Right cardiac atrium (tissue), 5 donors: Measurements from ENCODE around the gene ZFYVE21. TPM values are rescaled to one million over a fixed set of nuclear protein-coding genes. Genes with fewer than 3 reads are reported as not detected.

Source experiments
- ATAC-seq, 2 donors: fragments of 200-7000 bp; cut with Tn5 transposase; one replicate each; pipeline versions ENCODE4 v1.8.0 to v1.9.1; 2020; ENCODE audit warnings: moderate library complexity in 2 of 2, mild to moderate bottlenecking in 1 of 2
- DNase-seq, 3 donors: peaks; one replicate each; pipeline ENCODE4 v3.0.0-alpha.2; 2020
- H3K27ac ChIP-seq: one replicate; pipeline ENCODE4 v1.5.1; 2013; ENCODE audit warnings: mild to moderate bottlenecking, low read length, control low read depth, moderate library complexity
- H3K27me3 ChIP-seq: one replicate; pipeline ENCODE4 v1.6.1; 2013; ENCODE audit not compliant: control insufficient read depth, insufficient read depth
- H3K4me1 ChIP-seq: one replicate; pipeline ENCODE4 v1.6.1; 2013; ENCODE audit warnings: low read length; ENCODE audit not compliant: control insufficient read depth, insufficient read depth
- H3K4me3 ChIP-seq: one replicate; pipeline ENCODE4 v1.5.1; 2013; ENCODE audit warnings: low read length, control low read depth
- H3K9me3 ChIP-seq: one replicate; pipeline ENCODE4 v1.6.1; 2013; ENCODE audit warnings: low read length; ENCODE audit not compliant: control insufficient read depth
- WGBS: extraction: QIAGEN DNeasy Blood & Tissue Kit; methylation state at CpG from one replicate; pipeline ENCODE4 v1.1.7; 2013; 5-methylcytosine and 5-hydroxymethylcytosine counted together
- intact Hi-C, 4 donors: fragments of 100-400 bp; cut with DNase I; formaldehyde crosslinking; loops; one replicate each; pipeline versions ENCODE4 v1.11.0 to v1.14.0; 2022 to 2023
- polyA plus RNA-seq: library from polyadenylated mRNA; stranded (reverse); fragments of 200-250 nt; gene quantifications from one replicate; pipeline ENCODE4 v1.2.3, GENCODE V29; 2013
- total RNA-seq, 4 donors: library from RNA; stranded (reverse); fragmentation: NEBNext Ultra II Directional; extraction: Animal tissue kit (Norgen Biotek cat#: 25700); gene quantifications; one replicate each; pipeline ENCODE4 v1.2.1, GENCODE V29; 2021
- donor health status: healthy with polysubstance abuse.
- donor health status: DM: no; HTN: yes; CAD: no.
- donor health status: DM: no; HTN: no; CAD: no.
- donor health status: DM: no; HTN: yes; CAD: no; lungs with severe emphysema.
- donor health status: DM: yes; HTN: yes; CAD: no.

Gene ZFYVE21
- total and polyA plus RNA-seq, 5 donors, result 42.0 to 66.8 (median 59.7) TPM

DNA sequence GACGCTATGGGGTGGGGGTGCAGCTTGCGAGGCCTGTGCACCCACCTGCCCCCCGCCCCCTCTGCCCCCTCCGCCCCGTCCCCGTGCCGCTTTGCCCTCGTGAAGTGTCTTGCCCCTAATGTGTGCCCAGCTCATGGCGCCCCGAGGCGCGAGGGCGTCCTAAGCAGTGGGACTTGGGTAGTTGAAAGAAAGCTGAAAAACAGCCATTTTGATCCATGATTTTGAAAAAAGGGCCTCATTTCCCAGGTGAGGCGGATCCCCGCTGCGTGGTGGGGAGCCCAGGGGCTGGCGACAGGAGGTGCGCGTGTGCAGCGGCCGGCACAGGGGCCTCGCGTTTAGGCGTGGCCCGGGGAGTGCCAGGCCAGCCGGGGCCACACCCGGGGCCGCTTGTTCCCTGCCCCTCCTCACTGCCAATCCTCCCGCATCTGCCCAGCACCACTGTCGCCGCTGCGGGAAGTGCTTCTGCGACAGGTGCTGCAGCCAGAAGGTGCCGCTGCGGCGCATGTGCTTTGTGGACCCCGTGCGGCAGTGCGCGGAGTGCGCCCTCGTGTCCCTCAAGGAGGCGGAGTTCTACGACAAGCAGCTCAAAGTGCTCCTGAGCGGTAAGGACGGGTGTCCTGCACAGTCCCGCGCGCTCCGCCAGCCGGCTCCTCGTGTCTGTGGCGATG lies 11.8 kb downstream of the ZFYVE21 start:
- Histone ChIP-seq H3K27me3 (no peaks in the 10 kb centered on the region), H3K9me3 (no peaks in the 10 kb centered on the region), H3K4me1 (peaks cover 8% of the 10 kb centered on the region), H3K27ac (no peak overlapping the region), H3K4me3 (no peak overlapping the region)
- 82% methylated on average over 53 of the region's 53 CpGs for WGBS
- intact Hi-C loops, result no loop called here
- peak in 2 of 3 donors; percentile 58 to 59 for DNase-seq
- ATAC-seq, result no peak

DNA sequence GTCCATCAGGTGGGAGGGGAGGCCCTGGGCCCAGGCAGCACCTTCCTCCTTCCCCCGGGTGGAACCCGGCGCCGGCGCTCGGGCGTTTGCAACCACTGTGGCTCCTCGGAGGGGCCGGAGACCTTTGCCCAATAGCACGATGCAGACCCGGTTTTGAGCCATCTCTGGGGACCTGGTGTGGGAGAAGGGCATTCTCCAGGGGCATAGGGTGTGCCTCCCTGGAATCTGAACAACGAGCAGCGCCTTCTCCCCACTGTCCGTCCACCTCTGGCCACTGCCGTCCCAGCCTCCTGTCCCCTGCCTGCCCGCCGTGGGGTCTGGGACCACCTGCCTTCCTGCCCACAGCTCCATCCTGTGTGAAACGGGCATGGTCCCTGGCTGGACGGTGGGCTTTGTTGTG lies 12.5 kb downstream of the ZFYVE21 start:
- Histone ChIP-seq H3K4me3 (no peak overlapping the region), H3K27ac (no peak overlapping the region), H3K27me3 (no peaks in the 10 kb centered on the region), H3K9me3 (no peaks in the 10 kb centered on the region), H3K4me1 (peaks cover 4% of the 10 kb centered on the region)
- 94% methylated on average over 19 of the region's 19 CpGs for WGBS
- ATAC-seq, result no peak
- DNase-seq, result no peak
- intact Hi-C loops, result no loop called here

DNA sequence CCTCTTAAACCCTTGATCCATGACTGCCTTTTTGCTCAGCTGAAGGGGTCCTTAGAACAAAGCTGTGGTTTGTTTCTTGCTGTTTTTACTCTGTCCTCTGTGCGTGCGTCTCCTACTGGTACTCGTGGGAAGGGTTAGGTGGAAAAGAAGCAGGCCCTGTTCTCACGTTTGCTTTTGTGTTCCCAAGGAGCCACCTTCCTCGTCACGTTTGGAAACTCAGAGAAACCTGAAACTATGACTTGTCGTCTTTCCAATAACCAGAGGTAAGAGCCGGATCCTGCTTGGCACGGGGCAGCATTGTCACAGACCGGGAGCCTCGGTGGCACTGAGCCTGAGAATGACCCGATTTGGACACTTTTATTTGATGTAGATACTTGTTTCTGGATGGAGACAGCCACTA lies 13.1 kb downstream of the ZFYVE21 start:
- Histone ChIP-seq H3K4me3 (no peak overlapping the region), H3K27ac (no peak overlapping the region), H3K4me1 (peaks cover 2% of the 10 kb centered on the region), H3K27me3 (no peaks in the 10 kb centered on the region), H3K9me3 (no peaks in the 10 kb centered on the region)
- DNase-seq, result no peak
- intact Hi-C loops, result no loop called here
- ATAC-seq, result no peak
- 71% methylated on average over 12 of the region's 12 CpGs for WGBS

DNA sequence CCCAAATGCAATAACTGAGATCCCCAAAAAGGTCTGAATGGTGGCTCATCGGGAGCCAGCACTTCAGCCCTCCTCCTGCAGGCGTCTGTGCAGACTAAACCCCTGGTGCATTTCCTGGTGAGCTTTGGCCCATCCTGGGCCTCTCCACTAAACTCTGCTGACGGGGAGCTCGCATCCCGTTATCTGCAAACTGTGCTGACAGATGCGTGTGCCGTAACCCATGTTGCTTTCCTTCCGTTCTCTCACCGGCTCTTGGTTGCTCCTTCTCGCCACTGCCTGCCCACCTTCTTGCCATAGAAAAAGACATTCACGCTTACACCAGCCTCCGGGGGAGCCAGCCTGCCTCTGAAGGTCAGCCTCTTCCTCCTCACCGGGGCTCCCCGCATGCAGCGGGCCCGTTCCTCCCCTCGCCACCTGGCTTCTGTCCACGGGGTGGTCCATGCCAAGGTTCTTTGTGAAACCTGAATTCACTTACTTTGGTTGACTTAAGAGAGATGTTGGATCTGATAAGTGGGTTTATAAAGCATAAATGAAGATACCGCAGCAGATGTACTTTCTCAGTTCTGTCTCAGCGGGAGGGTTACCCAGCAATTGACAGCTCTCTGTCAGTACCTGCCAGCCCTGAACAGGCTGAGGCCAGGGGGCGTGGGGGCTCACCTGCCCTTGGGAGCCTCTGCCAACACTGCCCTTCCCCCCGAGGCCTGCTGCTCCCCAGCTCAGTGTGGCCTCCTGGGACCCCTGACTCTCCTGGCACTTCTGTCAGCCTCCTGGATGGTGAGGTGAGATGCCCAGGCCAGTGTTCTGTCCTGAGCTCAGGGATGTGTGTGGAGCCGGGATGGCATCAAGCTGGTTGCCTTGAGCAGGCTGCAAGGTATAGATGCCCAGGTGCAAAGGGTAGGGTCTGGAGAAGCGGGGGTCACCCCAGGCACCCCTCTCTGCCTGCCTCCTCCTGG lies 14.2 kb downstream of the ZFYVE21 start:
- 67% methylated on average over 24 of the region's 24 CpGs for WGBS
- Histone ChIP-seq H3K4me1 (no peaks in the 10 kb centered on the region), H3K9me3 (no peaks in the 10 kb centered on the region), H3K4me3 (no peak overlapping the region), H3K27ac (no peak overlapping the region), H3K27me3 (no peaks in the 10 kb centered on the region)
- peak; percentile 0 to 12 for ATAC-seq
- intact Hi-C loops, result no loop called here
- DNase-seq, result no peak

DNA sequence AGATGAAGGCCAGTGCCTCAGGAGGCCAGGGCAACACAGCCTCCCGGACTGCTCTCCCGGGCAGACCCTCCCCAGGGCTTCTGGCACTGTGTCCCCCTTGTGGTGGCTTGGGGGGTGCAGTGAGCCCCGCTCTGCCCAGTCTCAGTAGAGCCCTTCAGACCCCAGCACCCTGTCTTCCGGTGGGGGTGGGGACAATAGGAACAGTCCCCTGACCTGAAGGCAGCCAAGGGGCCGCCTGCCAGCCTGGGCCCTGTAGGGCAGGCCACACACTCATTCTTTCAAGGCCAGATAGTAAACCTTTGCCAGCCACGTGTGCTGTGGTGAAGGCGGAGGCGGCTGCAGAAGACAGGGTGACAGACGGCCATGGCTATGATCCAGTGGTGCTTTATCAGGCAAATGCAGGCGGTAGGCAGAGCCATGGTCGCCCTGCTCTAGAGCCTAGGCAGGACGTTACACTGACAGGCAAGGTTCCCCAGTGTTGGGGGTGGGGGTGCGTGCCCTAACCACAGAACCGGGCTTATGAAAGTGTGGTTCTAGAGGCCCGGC lies 15.0 kb downstream of the ZFYVE21 start:
- Histone ChIP-seq H3K9me3 (no peaks in the 10 kb centered on the region), H3K4me1 (no peaks in the 10 kb centered on the region), H3K27me3 (no peaks in the 10 kb centered on the region), H3K4me3 (no peak overlapping the region), H3K27ac (no peak overlapping the region)
- ATAC-seq (peak; percentile 56 to 73), DNase-seq (peak; percentile 51 to 83 (median 80))
- 66% methylated on average over 15 of the region's 15 CpGs for WGBS
- intact Hi-C loops, result no loop called here

DNA sequence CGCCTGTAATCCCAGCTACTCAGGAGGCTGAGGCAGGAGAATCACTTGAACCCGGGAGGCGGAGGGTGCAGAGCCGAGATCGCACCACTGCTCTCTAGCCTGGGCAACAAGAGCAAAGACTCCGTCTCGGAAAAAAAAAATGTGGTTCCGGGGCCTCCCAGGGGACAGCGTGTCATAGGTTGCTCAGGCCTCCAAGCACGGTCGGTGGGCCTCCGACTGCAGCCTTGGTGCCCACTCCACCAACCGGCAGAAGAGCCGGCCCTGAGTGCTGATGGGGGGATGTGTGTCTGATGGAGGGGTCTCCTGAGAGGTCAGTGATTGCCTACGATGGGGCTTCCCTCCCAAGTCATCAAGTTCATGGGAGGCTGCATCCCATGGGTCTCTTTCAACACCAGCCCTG lies 15.9 kb downstream of the ZFYVE21 start:
- DNase-seq (no peak), ATAC-seq (no peak)
- Histone ChIP-seq H3K27me3 (no peaks in the 10 kb centered on the region), H3K4me1 (peaks cover 3% of the 10 kb centered on the region), H3K9me3 (no peaks in the 10 kb centered on the region), H3K27ac (no peak overlapping the region), H3K4me3 (no peak overlapping the region)
- 88% methylated on average over 15 of the region's 15 CpGs for WGBS
- intact Hi-C loops, result no loop called here

DNA sequence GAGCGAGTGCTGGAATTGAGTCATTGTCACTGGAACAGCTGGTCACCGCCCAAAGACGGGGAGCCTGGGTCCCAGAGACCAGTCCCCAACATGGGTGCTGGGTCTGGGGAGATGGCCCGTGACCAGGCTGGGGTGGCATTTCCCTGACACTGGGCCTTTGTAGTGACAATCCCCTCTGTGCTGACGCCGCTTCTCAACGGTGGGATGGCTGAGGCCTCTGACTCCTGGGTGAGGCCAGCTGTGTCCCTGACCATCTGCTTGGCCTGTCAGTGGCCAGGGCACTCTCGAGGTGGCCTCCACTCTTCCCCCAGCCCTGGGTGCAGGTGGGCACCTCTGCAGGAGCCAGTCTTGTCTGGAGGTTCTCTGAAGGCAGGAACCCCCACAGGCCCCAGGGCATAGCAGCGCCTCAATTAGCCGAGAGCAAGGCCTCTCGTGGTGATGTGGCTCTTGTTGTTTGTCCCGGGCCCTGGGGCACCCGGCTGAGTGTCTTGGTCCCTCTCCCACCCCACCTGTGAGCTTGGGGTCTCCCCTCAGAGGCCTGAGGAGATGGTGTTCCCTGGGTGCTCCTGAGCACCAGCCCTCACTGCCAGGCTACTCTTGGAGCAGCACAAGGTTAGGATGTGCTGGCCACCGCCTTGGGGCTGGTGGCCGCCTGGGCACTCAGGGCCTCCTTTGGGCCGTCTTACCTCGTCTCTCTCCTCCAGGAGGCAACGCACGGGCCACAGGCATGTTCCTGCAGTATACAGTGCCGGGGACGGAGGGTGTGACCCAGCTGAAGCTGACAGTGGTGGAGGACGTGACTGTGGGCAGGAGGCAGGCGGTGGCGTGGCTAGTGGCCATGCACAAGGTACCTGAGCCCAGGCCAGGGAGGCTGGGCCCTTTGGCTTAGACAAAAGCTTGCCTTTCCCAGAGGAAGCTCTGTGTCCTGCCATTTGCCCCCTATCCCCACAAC lies 16.6 kb downstream of the ZFYVE21 start:
- Histone ChIP-seq H3K9me3 (no peaks in the 10 kb centered on the region), H3K27me3 (no peaks in the 10 kb centered on the region), H3K4me1 (peaks cover 3% of the 10 kb centered on the region), H3K4me3 (no peak overlapping the region), H3K27ac (no peak overlapping the region)
- 89% methylated on average over 24 of the region's 24 CpGs for WGBS
- peak in 1 of 2 donors; percentile 1 for ATAC-seq
- intact Hi-C loops, result no loop called here
- no peak for DNase-seq

DNA sequence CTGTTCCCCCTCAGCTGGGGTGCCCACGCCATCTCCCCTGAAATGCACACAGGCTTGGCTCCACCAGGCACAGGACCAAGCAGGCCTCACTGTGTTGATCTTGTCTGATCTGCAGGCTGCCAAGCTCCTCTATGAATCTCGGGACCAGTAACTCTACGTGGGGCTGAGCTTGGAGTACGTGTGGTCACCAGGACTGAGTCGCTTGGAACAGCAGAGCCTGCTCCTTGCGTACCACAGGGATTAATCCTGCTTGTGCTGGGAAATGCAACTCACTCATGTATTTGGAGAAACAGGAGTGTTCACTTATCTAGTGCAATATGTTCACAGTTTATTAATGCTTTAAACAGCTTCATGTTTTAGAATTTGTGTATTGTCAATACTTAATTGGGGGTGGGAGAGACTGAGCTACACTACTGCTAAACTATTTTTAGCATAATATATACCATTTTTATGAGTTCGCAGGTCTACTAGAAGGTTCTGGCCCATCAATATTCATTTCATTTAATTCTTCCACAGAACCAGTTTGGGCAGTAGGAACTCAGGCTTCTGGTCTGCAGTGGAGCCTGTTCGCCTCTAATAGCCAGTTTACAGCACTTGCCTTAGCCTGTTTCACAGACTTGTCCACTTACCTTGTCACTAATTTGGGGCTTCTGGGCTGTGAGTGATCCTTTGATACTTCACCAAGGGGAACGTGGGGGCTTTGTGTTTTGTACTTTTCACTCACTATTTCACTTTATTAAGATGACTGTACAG lies 17.4 kb downstream of the ZFYVE21 start:
- intact Hi-C loops, result no loop called here
- H3K27ac ChIP-seq, result no peak overlapping the region
- no peak overlapping the region for H3K4me3 ChIP-seq
- no peak for DNase-seq
- WGBS, result 80% methylated on average over 9 of the region's 9 CpGs
- H3K9me3 ChIP-seq, result no peaks in the 10 kb centered on the region
- H3K4me1 ChIP-seq, result peaks cover 3% of the 10 kb centered on the region
- no peaks in the 10 kb centered on the region for H3K27me3 ChIP-seq
- no peak for ATAC-seq

DNA sequence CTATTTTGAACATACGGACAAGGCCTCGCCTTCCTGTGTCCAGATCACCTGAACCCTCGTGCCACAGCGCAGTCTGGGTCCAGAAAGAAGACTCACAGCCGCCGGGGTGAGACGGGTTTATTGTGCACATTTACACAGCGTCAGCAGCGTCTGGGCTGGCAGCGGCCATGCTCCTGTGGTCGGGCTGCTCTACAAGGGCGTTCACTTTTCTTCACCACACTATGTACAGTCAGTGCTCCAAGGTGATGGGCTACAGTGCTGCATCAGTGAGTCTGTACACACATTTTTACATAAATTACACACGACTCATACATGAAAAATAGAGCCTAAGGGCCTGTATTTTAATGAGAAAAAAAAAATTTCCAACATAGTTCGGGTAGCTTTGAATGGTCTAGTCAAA lies 18.0 kb downstream of the ZFYVE21 start:
- ATAC-seq (no peak), DNase-seq (no peak)
- Histone ChIP-seq H3K4me3 (no peak overlapping the region), H3K27me3 (no peaks in the 10 kb centered on the region), H3K4me1 (peaks cover 3% of the 10 kb centered on the region), H3K9me3 (no peaks in the 10 kb centered on the region), H3K27ac (no peak overlapping the region)
- intact Hi-C loops, result no loop called here
- 91% methylated on average over 14 of the region's 14 CpGs for WGBS
